ENCODE results near the gene LAMC3.

LAMC3 gene

GRCh38 chr9:130987054-130987453, 21.9 kb upstream of the LAMC3 start:
- DNase-seq (ENCODE audit: low spot score), result no peak
- in situ Hi-C loops (cut with MboI; ENCODE audit: low sequenced_read_pairs, unreplicated experiment), result no loop called here
- TF ChIP-seq CTCF (IDR thresholded peaks at IDR 0.05; ENCODE audit: borderline replicate concordance, control extremely low read depth, extremely low read depth, insufficient read depth, missing control alignments), result no peak

- TF ChIP-seq CTCF (IDR thresholded peaks at IDR 0.05; ENCODE audit: borderline replicate concordance, control extremely low read depth, extremely low read depth, insufficient read depth, missing control alignments), result no peak
- DNase-seq (ENCODE audit: low spot score), result no peak
- in situ Hi-C loops (cut with MboI; ENCODE audit: low sequenced_read_pairs, unreplicated experiment), result no loop called here
These were observed 21.1 kb upstream of the LAMC3 start for GRCh38 chr9:130987738-130988399.

- in situ Hi-C loops (cut with MboI; ENCODE audit: low sequenced_read_pairs, unreplicated experiment), result no loop called here
- DNase-seq (ENCODE audit: low spot score), result no peak
- TF ChIP-seq CTCF (IDR thresholded peaks at IDR 0.05; ENCODE audit: borderline replicate concordance, control extremely low read depth, extremely low read depth, insufficient read depth, missing control alignments), result no peak
These were observed 20.6 kb upstream of the LAMC3 start for GRCh38 chr9:130988400-130988747.

- in situ Hi-C loops (cut with MboI; ENCODE audit: low sequenced_read_pairs, unreplicated experiment), result no loop called here
- TF ChIP-seq CTCF (IDR thresholded peaks at IDR 0.05; ENCODE audit: borderline replicate concordance, control extremely low read depth, extremely low read depth, insufficient read depth, missing control alignments), result no peak
- DNase-seq (ENCODE audit: low spot score), result no peak
These were observed 20.1 kb upstream of the LAMC3 start for GRCh38 chr9:130988905-130989304.

GRCh38 chr9:130989391-130989790, 19.6 kb upstream of the LAMC3 start:
- DNase-seq (ENCODE audit: low spot score), result no peak
- in situ Hi-C loops (cut with MboI; ENCODE audit: low sequenced_read_pairs, unreplicated experiment), result no loop called here
- no peak for TF ChIP-seq CTCF (IDR thresholded peaks at IDR 0.05; ENCODE audit: borderline replicate concordance, control extremely low read depth, extremely low read depth, insufficient read depth, missing control alignments)

- TF ChIP-seq CTCF (IDR thresholded peaks at IDR 0.05; ENCODE audit: borderline replicate concordance, control extremely low read depth, extremely low read depth, insufficient read depth, missing control alignments), result no peak
- DNase-seq (ENCODE audit: low spot score), result no peak
- in situ Hi-C loops (cut with MboI; ENCODE audit: low sequenced_read_pairs, unreplicated experiment), result no loop called here
These were observed 19.1 kb upstream of the LAMC3 start for GRCh38 chr9:130989891-130990290.
